Neuronal stem cell (in vitro differentiated cells): Measurements from ENCODE around the gene POLR2I.
"Not testable (repeated sequence)": the region's sequence is repeated elsewhere in the genome, so short reads cannot be mapped to it uniquely, and the experiment has no call there.

Source experiments
- DNase-seq: peaks from one replicate; pipeline ENCODE4 v3.0.0-alpha.2; 2013; ENCODE audit warnings: low spot score
- H2AFZ ChIP-seq: one replicate; pipeline ENCODE4 v1.6.1; 2013; ENCODE audit warnings: mild to moderate bottlenecking, low read length, inconsistent platforms
- H2AK5ac ChIP-seq: 2 replicates; pipeline ENCODE4 v1.6.1; 2013; ENCODE audit warnings: low read depth, mild to moderate bottlenecking, inconsistent platforms, low read length, moderate library complexity, mixed read lengths
- H2BK120ac ChIP-seq: 2 replicates; pipeline ENCODE4 v1.6.1; 2013; ENCODE audit warnings: low read depth, mild to moderate bottlenecking, inconsistent platforms, low read length, moderate library complexity, mixed read lengths
- H2BK12ac ChIP-seq: one replicate; pipeline ENCODE4 v1.6.1; 2013; ENCODE audit warnings: low read length, inconsistent platforms
- H2BK15ac ChIP-seq: 2 replicates; pipeline ENCODE4 v1.6.1; 2013; ENCODE audit warnings: mild to moderate bottlenecking, low read length, inconsistent platforms, mixed read lengths
- H2BK5ac ChIP-seq: one replicate; pipeline ENCODE4 v1.6.1; 2013; ENCODE audit warnings: inconsistent platforms, mild to moderate bottlenecking, low read length, moderate library complexity
- H3K14ac ChIP-seq: one replicate; pipeline ENCODE4 v1.6.1; 2013; ENCODE audit warnings: low read length, inconsistent platforms
- H3K18ac ChIP-seq: 2 replicates; pipeline ENCODE4 v1.6.1; 2013; ENCODE audit warnings: low read length, inconsistent platforms
- H3K23ac ChIP-seq: 2 replicates; pipeline ENCODE4 v1.6.1; 2013; ENCODE audit warnings: low read depth, mild to moderate bottlenecking, mixed read lengths, low read length, inconsistent platforms; ENCODE audit not compliant: poor library complexity
- H3K27ac ChIP-seq: replicated peaks from 3 replicates; pipeline ENCODE4 v1.5.1; 2013; ENCODE audit warnings: low read length, inconsistent platforms
- H3K27me3 ChIP-seq, 3 experiments: 2 replicates each; pipeline ENCODE4 v1.6.1; 2013; ENCODE audit warnings: low read length in 3 of 3, mild to moderate bottlenecking in 2 of 3, inconsistent platforms in 1 of 3, low read depth in 1 of 3, mixed read lengths in 1 of 3, moderate library complexity in 1 of 3; ENCODE audit not compliant: control insufficient read depth in 3 of 3, insufficient read depth in 3 of 3
- H3K36me3 ChIP-seq, 2 donors: replicated peaks in 1 of 2; 2 replicates each; pipeline ENCODE4 v1.6.1; 2013; ENCODE audit warnings: low read length in 2 of 2; ENCODE audit not compliant: control insufficient read depth in 2 of 2, insufficient read depth in 2 of 2
- H3K4ac ChIP-seq: 2 replicates; pipeline ENCODE4 v1.6.1; 2013; ENCODE audit warnings: inconsistent platforms, mild to moderate bottlenecking, low read length, moderate library complexity
- H3K4me1 ChIP-seq, 2 donors: 1 replicate in 1 of 2; 2 replicates in 1 of 2; pipeline ENCODE4 v1.6.1; 2013; ENCODE audit warnings: low read length in 2 of 2, low read depth in 1 of 2; ENCODE audit not compliant: control insufficient read depth in 2 of 2, insufficient read depth in 1 of 2
- H3K4me2 ChIP-seq: one replicate; pipeline ENCODE4 v1.6.1; 2013; ENCODE audit warnings: mild to moderate bottlenecking, low read length, inconsistent platforms; ENCODE audit not compliant: insufficient read depth, poor library complexity, severe bottlenecking
- H3K4me3 ChIP-seq, 2 donors: 2 replicates each; pipeline ENCODE4 v1.5.1; 2013; ENCODE audit warnings: low read length in 2 of 2, mild to moderate bottlenecking in 2 of 2, inconsistent platforms in 1 of 2, moderate library complexity in 1 of 2
- H3K79me1 ChIP-seq: one replicate; pipeline ENCODE4 v1.6.1; 2013; ENCODE audit warnings: low read depth, mild to moderate bottlenecking, inconsistent platforms, low read length, moderate library complexity
- H3K9ac ChIP-seq: one replicate; pipeline ENCODE4 v1.6.1; 2013; ENCODE audit warnings: mild to moderate bottlenecking, low read depth, low read length, inconsistent platforms; ENCODE audit not compliant: poor library complexity
- H3K9me3 ChIP-seq, 2 donors: replicated peaks in 1 of 2; 2 replicates each; pipeline versions ENCODE3 to v1.6.1; 2013; ENCODE audit warnings: low read length in 2 of 2, mild to moderate bottlenecking in 2 of 2, inconsistent platforms in 1 of 2, low read depth in 1 of 2, mixed read lengths in 1 of 2, moderate library complexity in 1 of 2; ENCODE audit not compliant: control insufficient read depth in 2 of 2, insufficient read depth in 1 of 2
- H4K8ac ChIP-seq: one replicate; pipeline ENCODE4 v1.6.1; 2013; ENCODE audit warnings: low read depth, mild to moderate bottlenecking, inconsistent platforms, low read length, moderate library complexity
- H4K91ac ChIP-seq: one replicate; pipeline ENCODE4 v1.6.1; 2013; ENCODE audit warnings: low read length, low read depth, mild to moderate bottlenecking, inconsistent platforms; ENCODE audit not compliant: poor library complexity
- WGBS, 2 donors: extraction: QIAGEN DNeasy Blood & Tissue Kit; methylation state at CpG; one replicate each; pipeline ENCODE4 v1.1.7; 2013; ENCODE audit warnings: missing lambda C conversion rate in 2 of 2, mixed read lengths in 1 of 2; ENCODE audit not compliant: insufficient read length in 2 of 2, insufficient replicate concordance in 1 of 2; ENCODE audit errors: extremely low coverage in 2 of 2; 5-methylcytosine and 5-hydroxymethylcytosine counted together

POLR2I gene

GRCh38 chr19:36139120-36139472, 24.4 kb upstream of the POLR2I start:
- H3K27ac ChIP-seq = peak overlapping the region; percentile 81
- no peak overlapping the region for H4K91ac ChIP-seq
- H4K8ac ChIP-seq = no peak overlapping the region
- H3K79me1 ChIP-seq = peaks cover 12% of the 10 kb centered on the region
- no peak overlapping the region for H2BK5ac ChIP-seq
- no peak overlapping the region for H2BK15ac ChIP-seq
- no peak for DNase-seq
- H3K27me3 ChIP-seq = no peaks in the 10 kb centered on the region
- H2BK120ac ChIP-seq = no peak overlapping the region
- no peak overlapping the region for H3K23ac ChIP-seq
- H3K36me3 ChIP-seq = peaks cover 10 to 23% of the 10 kb centered on the region in 2 donors
- H3K4me2 ChIP-seq = peak overlapping the region; percentile 99
- no peak overlapping the region for H3K18ac ChIP-seq
- peaks cover 2 to 10% of the 10 kb centered on the region in 2 donors for H3K4me1 ChIP-seq
- no CpG with 5 or more reads among the region's 7 CpGs for WGBS, 2 donors
- H2BK12ac ChIP-seq = no peak overlapping the region
- peak overlapping the region; percentile 81 to 87 for H3K4me3 ChIP-seq
- H3K4ac ChIP-seq = no peak overlapping the region
- H3K9me3 ChIP-seq = no peaks in the 10 kb centered on the region
- H3K14ac ChIP-seq = no peak overlapping the region
- H2AK5ac ChIP-seq = no peak overlapping the region
- H3K9ac ChIP-seq = no peak overlapping the region
- H2AFZ ChIP-seq = peak overlapping the region; percentile 97

GRCh38 chr19:36136964-36137686, 22.4 kb upstream of the POLR2I start:
- H4K8ac ChIP-seq = no peak overlapping the region
- H3K14ac ChIP-seq = no peak overlapping the region
- H2BK15ac ChIP-seq = peak overlapping the region; percentile 58
- no peak overlapping the region for H4K91ac ChIP-seq
- H3K79me1 ChIP-seq = peaks cover 8% of the 10 kb centered on the region
- peak overlapping the region; percentile 79 for H3K18ac ChIP-seq
- peak overlapping the region; percentile 22 for H2BK5ac ChIP-seq
- H3K4me2 ChIP-seq = no peak overlapping the region
- peaks cover 2 to 10% of the 10 kb centered on the region in 2 donors for H3K4me1 ChIP-seq
- no peak overlapping the region for H2BK120ac ChIP-seq
- H2AK5ac ChIP-seq = peak overlapping the region; percentile 74
- H3K9ac ChIP-seq = no peak overlapping the region
- H2AFZ ChIP-seq = no peak overlapping the region
- peak overlapping the region; percentile 19 for H2BK12ac ChIP-seq
- no peak overlapping the region for H3K4ac ChIP-seq
- no peaks in the 10 kb centered on the region for H3K27me3 ChIP-seq
- no peak for DNase-seq
- no peak overlapping the region for H3K27ac ChIP-seq
- H3K9me3 ChIP-seq = no peaks in the 10 kb centered on the region
- H3K23ac ChIP-seq = no peak overlapping the region
- H3K36me3 ChIP-seq = peaks cover 0 to 10% of the 10 kb centered on the region in 2 donors
- H3K4me3 ChIP-seq = no peak overlapping the region
- WGBS, 2 donors = no CpG with 5 or more reads among the region's 12 CpGs

GRCh38 chr19:36134867-36135266, 20.2 kb upstream of the POLR2I start:
- H3K79me1 ChIP-seq, H3K36me3 ChIP-seq, DNase-seq, H2AK5ac ChIP-seq, H3K4me1 ChIP-seq, H3K4ac ChIP-seq, H3K23ac ChIP-seq, H3K9me3 ChIP-seq, H4K91ac ChIP-seq, H3K4me2 ChIP-seq, H3K9ac ChIP-seq, H3K27ac ChIP-seq, H3K14ac ChIP-seq, H2AFZ ChIP-seq, H3K27me3 ChIP-seq, H2BK5ac ChIP-seq, H2BK12ac ChIP-seq, H2BK120ac ChIP-seq, H4K8ac ChIP-seq: not testable (repeated sequence)
- Histone ChIP-seq H3K4me3 (peak overlapping the region in 1 of 2 donors; percentile 20), H2BK15ac (peak overlapping the region; percentile 9), H3K18ac (peak overlapping the region; percentile 19)
- no CpG with 5 or more reads among the region's 4 CpGs for WGBS, 2 donors

GRCh38 chr19:36131221-36131620, 16.5 kb upstream of the POLR2I start:
- H3K4me3 ChIP-seq, H3K4me2 ChIP-seq, DNase-seq, H2AFZ ChIP-seq, H2BK120ac ChIP-seq, H3K4ac ChIP-seq, H3K79me1 ChIP-seq, H3K36me3 ChIP-seq, H3K23ac ChIP-seq, H3K18ac ChIP-seq, H4K91ac ChIP-seq, H3K14ac ChIP-seq, H2AK5ac ChIP-seq, H2BK5ac ChIP-seq, H2BK15ac ChIP-seq, H4K8ac ChIP-seq, H2BK12ac ChIP-seq, H3K9ac ChIP-seq, H3K27ac ChIP-seq, H3K4me1 ChIP-seq, H3K9me3 ChIP-seq, H3K27me3 ChIP-seq: not testable (repeated sequence)
- WGBS, 2 donors = no CpG with 5 or more reads among the region's 6 CpGs
